Neural cell (in vitro differentiated cells): ENCODE results near the gene FIGNL1.

ENCODE experiments used
- REST ChIP-seq: IDR thresholded peaks from 2 replicates; pipeline ENCODE4 v1.6.1; 2012; ENCODE audit warnings: borderline replicate concordance
- TAF1 ChIP-seq: IDR thresholded peaks from 2 replicates; pipeline ENCODE4 v1.6.1; 2012; ENCODE audit warnings: low read depth

DNA sequence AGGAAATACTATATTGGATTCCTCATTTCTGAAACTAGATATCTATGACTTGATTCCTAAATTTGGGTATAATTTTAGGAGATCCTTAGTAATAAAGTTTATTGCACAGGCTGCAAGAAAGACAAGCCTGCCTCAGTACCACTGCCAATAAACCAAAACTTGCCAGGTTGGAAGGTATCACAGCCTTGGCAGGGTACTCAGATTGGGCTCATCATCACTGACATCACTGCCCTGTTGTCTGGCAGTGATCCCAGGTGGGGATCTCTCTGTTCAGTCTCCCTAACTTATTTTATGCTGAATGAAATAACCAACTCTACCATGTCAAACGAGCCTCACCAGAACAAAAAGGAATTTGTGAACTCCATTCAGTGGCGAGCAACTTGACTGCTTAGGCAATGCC, 18.8 kb downstream of the FIGNL1 start:
- TF ChIP-seq TAF1: no peak
- TF ChIP-seq REST: no peak
